GM23248 (cell line): ENCODE results near the gene GRAPL. TPM values are rescaled to one million over a fixed set of nuclear protein-coding genes. Genes with fewer than 3 reads are reported as not detected.
"Not testable (repeated sequence)": the region's sequence is repeated elsewhere in the genome, so short reads cannot be mapped to it uniquely, and the experiment has no call there.

ENCODE experiments used
- DNase-seq: peaks from one replicate; pipeline ENCODE4 v3.0.0-alpha.2; 2015
- H2AFZ ChIP-seq: fragments of 200-600 bp; sonication (generic); 2 replicates; pipeline ENCODE4 v1.6.1; 2016; ENCODE audit warnings: antibody characterized with exemption
- H3F3A ChIP-seq: fragments of 200-600 bp; sonication (generic); 2 replicates; pipeline ENCODE4 v1.6.1; 2016; ENCODE audit warnings: mild to moderate bottlenecking, antibody characterized with exemption, mixed run types; ENCODE audit not compliant: insufficient read depth
- H3K27ac ChIP-seq: fragments of 200-600 bp; sonication (generic); 2 replicates; pipeline ENCODE4 v1.5.1; 2016; ENCODE audit warnings: mild to moderate bottlenecking
- H3K27me3 ChIP-seq: fragments of 200-600 bp; sonication (generic); replicated peaks from 2 replicates; pipeline ENCODE4 v1.6.1; 2016; ENCODE audit warnings: mild to moderate bottlenecking; ENCODE audit not compliant: insufficient read depth
- H3K36me3 ChIP-seq: fragments of 200-600 bp; sonication (generic); 2 replicates; pipeline ENCODE4 v1.6.1; 2016; ENCODE audit warnings: low read depth, mild to moderate bottlenecking
- H3K4me1 ChIP-seq: fragments of 200-600 bp; sonication (generic); 2 replicates; pipeline ENCODE4 v1.6.1; 2016; ENCODE audit warnings: mild to moderate bottlenecking; ENCODE audit not compliant: insufficient read depth
- H3K4me2 ChIP-seq: fragments of 200-600 bp; sonication (generic); one replicate; pipeline ENCODE4 v1.6.1; 2016; ENCODE audit warnings: mild to moderate bottlenecking; ENCODE audit not compliant: unreplicated experiment
- H3K4me3 ChIP-seq: fragments of 200-600 bp; sonication (generic); 2 replicates; pipeline ENCODE4 v1.5.1; 2016; ENCODE audit warnings: mild to moderate bottlenecking
- H3K79me2 ChIP-seq: fragments of 200-600 bp; sonication (generic); 2 replicates; pipeline ENCODE4 v1.6.1; 2016; ENCODE audit warnings: mild to moderate bottlenecking; ENCODE audit not compliant: insufficient read depth
- H3K9ac ChIP-seq: fragments of 200-600 bp; sonication (generic); 2 replicates; pipeline ENCODE4 v1.6.1; 2016; ENCODE audit warnings: mild to moderate bottlenecking
- H3K9me2 ChIP-seq: fragments of 200-600 bp; sonication (generic); 2 replicates; pipeline ENCODE4 v1.6.1; 2016; ENCODE audit warnings: mixed run types, mild to moderate bottlenecking, moderate library complexity; ENCODE audit not compliant: insufficient read depth
- H3K9me3 ChIP-seq: fragments of 200-600 bp; sonication (generic); one replicate; pipeline ENCODE4 v1.6.1; 2017; ENCODE audit warnings: low read depth
- H4K20me1 ChIP-seq: fragments of 200-600 bp; sonication (generic); 2 replicates; pipeline ENCODE4 v1.6.0; 2016; ENCODE audit not compliant: insufficient read depth
- WGBS, 2 experiments: methylation state at CpG; one replicate each; pipeline ENCODE4 v1.1.6; 2015 to 2017; ENCODE audit warnings: low lambda C conversion rate in 2 of 2, low coverage in 1 of 2; ENCODE audit errors: missing lambda C conversion rate in 2 of 2; 5-methylcytosine and 5-hydroxymethylcytosine counted together
- in situ Hi-C: fragments of 300-500 bp; cut with MboI; formaldehyde crosslinking; loops from 2 replicates; pipeline ENCODE4 v1.15.0; 2020
- polyA plus RNA-seq: library from polyadenylated mRNA; unstranded; fragments of >200 nt; fragmentation: Nextera tagmentation; extraction: Ambion mirVana; gene quantifications from 2 replicates; pipeline ENCODE4 v1.2.1, GENCODE V29; 2016
- total RNA-seq: library from RNA; depleted of rRNA; stranded (reverse); fragments of >200 nt; shearing (Covaris generic); gene quantifications from 2 replicates; pipeline ENCODE4 v1.2.3, GENCODE V29; 2014

The GRAPL gene
- total and polyA plus RNA-seq, 2 experiments from 2014 or later, result not detected

DNA sequence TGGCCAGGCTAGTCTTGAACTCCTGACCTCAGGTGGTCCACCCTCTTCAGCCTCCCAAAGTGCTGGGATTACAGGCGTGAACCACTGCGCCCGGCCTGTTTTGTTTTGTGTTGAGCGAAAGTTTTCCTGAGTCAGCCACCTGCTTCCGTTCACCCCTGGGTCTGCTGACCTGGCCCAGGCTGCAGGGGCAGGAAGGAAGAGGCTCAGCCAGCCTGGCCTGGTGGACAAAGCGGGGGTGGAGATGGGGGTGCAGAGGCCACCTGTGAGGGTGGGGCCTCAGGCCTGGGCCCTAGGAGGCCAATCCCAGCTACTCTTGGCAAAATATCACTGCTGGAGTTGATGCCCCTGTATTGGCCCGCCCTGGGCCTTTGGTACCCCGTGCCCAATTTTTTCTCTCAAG lies 3.7 kb downstream of the GRAPL start:
- H3K79me2 ChIP-seq, H3K36me3 ChIP-seq, H3K27ac ChIP-seq, DNase-seq, H4K20me1 ChIP-seq, H3K9me2 ChIP-seq, in situ Hi-C loops, H3K4me2 ChIP-seq, H3K9me3 ChIP-seq, H3K4me1 ChIP-seq, H3K9ac ChIP-seq, H3K4me3 ChIP-seq, H2AFZ ChIP-seq, H3K27me3 ChIP-seq, H3F3A ChIP-seq: not testable (repeated sequence)
- no CpG with 5 or more reads among the region's 8 CpGs for WGBS, 2 experiments

DNA sequence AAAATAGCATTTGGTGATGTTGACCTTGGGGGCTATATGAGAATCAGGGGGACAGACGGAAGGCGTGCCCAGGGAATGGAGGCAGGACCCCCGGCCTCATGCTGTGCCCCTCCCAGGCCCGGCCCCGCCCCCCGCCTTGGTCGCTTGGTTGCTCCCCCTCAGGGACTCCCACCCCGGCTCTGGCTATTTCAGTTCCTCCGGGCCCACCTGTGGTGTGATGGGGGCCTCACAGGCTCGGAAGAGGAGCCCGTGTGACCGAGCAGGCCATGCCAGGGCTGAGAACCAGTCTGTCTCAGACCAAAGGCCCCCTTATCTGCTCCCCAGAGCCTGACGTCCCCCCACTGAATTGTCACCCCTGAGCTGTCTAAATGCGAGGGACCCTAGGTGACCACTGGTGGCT lies 4.4 kb downstream of the GRAPL start:
- no CpG with 5 or more reads among the region's 14 CpGs for WGBS, 2 experiments
- H3K9me3 ChIP-seq, H3K4me3 ChIP-seq, H3K36me3 ChIP-seq, H3K27me3 ChIP-seq, H3K9ac ChIP-seq, H3F3A ChIP-seq, H2AFZ ChIP-seq, H3K4me1 ChIP-seq, H3K9me2 ChIP-seq, H3K79me2 ChIP-seq, H4K20me1 ChIP-seq, H3K4me2 ChIP-seq, DNase-seq, H3K27ac ChIP-seq, in situ Hi-C loops: not testable (repeated sequence)

DNA sequence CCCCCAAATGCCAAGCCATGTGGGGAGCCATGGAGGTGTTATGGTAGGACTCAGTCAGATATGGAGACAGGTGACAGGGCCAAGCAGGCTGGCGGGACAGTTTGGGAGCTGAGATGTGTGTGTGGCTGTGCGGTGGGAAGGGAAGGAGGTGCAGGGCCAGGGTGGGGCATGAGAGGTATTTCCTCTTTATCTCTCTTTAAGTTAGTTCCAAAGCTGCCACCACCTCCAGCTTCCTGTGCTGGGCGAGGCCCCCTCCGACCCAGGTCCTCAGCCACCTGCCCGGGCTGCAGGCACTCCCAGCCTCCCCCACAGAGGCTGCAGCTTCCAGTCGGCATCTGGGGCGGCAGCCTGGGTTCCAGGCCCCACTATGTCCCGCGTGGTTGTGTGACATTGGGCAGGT lies 6.4 kb downstream of the GRAPL start:
- H3K36me3 ChIP-seq, H3F3A ChIP-seq, H4K20me1 ChIP-seq, H3K4me2 ChIP-seq, H3K9me2 ChIP-seq, H3K27me3 ChIP-seq, H3K27ac ChIP-seq, H3K9me3 ChIP-seq, H3K4me1 ChIP-seq, DNase-seq, H3K4me3 ChIP-seq, H3K79me2 ChIP-seq, H2AFZ ChIP-seq, H3K9ac ChIP-seq, in situ Hi-C loops: not testable (repeated sequence)
- WGBS, 2 experiments, result no CpG with 5 or more reads among the region's 9 CpGs

DNA sequence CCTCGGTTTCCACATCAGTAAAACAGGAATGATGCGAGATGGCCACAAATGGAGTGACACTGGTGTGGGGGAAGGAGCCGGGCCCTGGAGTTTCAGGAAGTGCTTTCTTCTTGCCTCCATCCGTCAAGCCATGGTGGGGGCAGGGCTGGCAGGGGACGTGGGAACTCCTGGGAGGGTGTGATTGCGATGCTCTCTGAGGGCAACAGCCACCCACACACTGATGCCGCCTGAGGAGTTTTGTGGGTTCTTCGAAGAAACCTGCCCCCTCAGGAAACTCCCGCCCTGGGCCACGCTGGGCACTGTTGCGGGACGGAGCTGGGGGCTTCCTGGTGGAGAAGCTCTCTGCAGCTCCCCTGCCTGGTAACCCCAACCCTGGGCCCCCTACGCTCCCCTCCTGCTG lies 8.0 kb downstream of the GRAPL start:
- H3F3A ChIP-seq, H3K9me3 ChIP-seq, H3K79me2 ChIP-seq, H3K4me2 ChIP-seq, H3K9ac ChIP-seq, H2AFZ ChIP-seq, H3K36me3 ChIP-seq, H3K4me1 ChIP-seq, H3K4me3 ChIP-seq, H3K27ac ChIP-seq, H4K20me1 ChIP-seq, in situ Hi-C loops, H3K9me2 ChIP-seq, DNase-seq, H3K27me3 ChIP-seq: not testable (repeated sequence)
- no CpG with 5 or more reads among the region's 13 CpGs for WGBS, 2 experiments

DNA sequence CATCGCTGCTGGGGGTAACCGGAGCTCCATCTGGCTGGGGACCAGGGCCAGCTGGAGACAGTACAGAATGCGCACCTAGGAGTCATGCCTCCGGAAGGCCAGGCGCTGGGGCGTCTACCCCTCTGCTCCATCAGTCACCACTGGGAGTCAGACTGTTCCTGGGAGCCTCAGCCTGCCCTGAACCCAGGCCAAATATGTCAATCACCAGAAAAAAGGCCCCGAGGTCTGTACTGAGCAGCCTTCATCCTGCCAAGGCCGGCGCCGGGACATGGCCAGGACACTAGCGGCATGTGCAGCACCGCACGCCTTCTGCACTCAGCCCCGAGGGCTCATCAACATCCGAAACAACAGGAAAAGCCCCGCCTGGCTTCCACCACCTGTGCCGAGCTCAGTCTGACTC lies 8.7 kb downstream of the GRAPL start:
- H3K9ac ChIP-seq, DNase-seq, H3F3A ChIP-seq, H3K36me3 ChIP-seq, H3K9me2 ChIP-seq, H3K27me3 ChIP-seq, H3K4me1 ChIP-seq, H4K20me1 ChIP-seq, H3K4me3 ChIP-seq, H3K27ac ChIP-seq, H2AFZ ChIP-seq, H3K9me3 ChIP-seq, H3K4me2 ChIP-seq, H3K79me2 ChIP-seq, in situ Hi-C loops: not testable (repeated sequence)
- WGBS, 2 experiments, result no CpG with 5 or more reads among the region's 17 CpGs

DNA sequence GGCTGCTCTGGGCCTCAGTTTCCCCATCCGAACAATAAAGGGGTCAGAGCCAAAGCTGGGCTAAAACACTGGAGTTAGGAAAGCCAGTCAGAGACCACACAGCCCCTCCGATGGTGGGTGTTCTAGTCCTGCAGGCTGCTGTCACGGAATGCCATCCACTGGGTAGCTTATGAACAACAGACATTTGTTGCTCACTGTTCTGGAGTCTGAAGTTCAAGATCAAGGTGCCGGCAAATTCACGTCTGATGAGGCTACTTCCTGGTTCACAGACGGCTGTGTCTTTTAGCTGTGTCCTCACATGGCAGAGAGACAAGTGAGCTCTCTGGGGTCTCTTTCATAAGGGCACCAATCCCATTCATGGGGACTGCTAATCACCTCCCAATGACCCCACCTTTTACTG lies 9.2 kb downstream of the GRAPL start:
- 13 to 26% methylated on average over 2 of the region's 6 CpGs for WGBS, 2 experiments
- H3K9ac ChIP-seq, H3K4me1 ChIP-seq, in situ Hi-C loops, H3F3A ChIP-seq, H2AFZ ChIP-seq, H3K27ac ChIP-seq, H3K9me3 ChIP-seq, H3K27me3 ChIP-seq, H3K4me3 ChIP-seq, H3K4me2 ChIP-seq, H4K20me1 ChIP-seq, H3K36me3 ChIP-seq, DNase-seq, H3K79me2 ChIP-seq, H3K9me2 ChIP-seq: not testable (repeated sequence)

DNA sequence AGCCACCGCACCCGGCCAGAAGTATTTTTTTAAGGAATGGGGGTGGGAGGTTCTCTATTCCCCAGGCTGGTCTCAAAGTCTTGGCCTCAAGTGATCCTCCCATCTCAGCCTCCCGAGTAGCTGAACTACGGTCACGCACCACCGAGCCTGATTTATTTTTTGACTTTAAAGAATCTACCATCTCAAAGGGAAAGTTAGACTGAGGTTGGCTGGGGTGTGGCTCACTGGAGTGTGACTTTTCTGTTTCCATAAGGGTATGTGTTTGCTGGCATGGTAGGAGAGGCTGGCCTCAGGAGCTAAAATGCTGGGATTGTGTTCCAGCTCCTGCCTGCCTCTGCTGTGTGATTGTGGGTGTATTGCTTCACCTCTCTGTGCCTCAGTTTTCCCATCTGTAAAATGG lies 10.6 kb downstream of the GRAPL start:
- H2AFZ ChIP-seq, H3F3A ChIP-seq, in situ Hi-C loops, H3K4me2 ChIP-seq, H3K27ac ChIP-seq, H3K9ac ChIP-seq, H3K9me3 ChIP-seq, H4K20me1 ChIP-seq, H3K36me3 ChIP-seq, H3K4me3 ChIP-seq, H3K9me2 ChIP-seq, H3K79me2 ChIP-seq, H3K4me1 ChIP-seq, H3K27me3 ChIP-seq, DNase-seq: not testable (repeated sequence)
- WGBS, 2 experiments, result no CpG with 5 or more reads among the region's 6 CpGs

DNA sequence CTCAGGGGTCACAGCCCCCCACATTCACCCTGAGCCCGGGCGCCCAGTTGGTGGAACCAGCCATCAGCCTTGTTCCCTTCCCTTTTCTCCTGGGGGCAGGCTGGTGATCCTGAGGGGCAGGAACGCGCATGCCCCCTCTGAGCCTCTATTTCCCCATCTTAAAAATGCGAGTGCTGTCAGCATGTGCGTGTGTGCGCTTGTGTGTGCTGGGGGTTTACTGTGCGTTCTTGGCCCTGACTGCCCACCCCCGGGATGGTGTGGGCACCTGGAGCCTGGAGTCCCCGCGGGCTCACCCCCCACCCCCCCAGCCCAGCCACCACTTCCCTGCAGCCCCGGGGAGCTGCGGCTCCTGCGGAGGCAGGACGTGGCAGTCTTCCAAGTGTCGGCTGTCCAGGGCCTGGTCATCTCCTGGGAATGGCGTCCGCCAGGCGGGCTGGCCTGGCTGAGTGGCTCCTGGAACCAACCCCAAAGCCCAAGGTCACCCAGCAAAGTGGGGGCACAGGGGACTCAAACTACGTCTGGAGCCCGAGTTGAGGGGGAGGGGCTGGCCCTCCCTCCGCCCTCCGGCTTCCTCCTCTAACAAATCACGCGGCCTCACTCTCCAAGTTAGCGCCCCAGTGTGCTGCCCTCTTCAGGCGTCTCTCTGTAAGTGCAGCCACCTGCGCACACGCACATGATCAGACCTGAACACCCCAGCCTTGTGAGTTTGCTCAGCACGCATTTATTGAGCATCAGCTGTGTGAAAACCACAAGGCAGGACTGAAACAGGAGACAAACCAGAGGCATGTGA lies 14.2 kb downstream of the GRAPL start:
- H2AFZ ChIP-seq, H3K4me3 ChIP-seq, H3K79me2 ChIP-seq, H3K9ac ChIP-seq, H3K4me2 ChIP-seq, H4K20me1 ChIP-seq, in situ Hi-C loops, H3F3A ChIP-seq, DNase-seq, H3K4me1 ChIP-seq, H3K9me2 ChIP-seq, H3K9me3 ChIP-seq, H3K27me3 ChIP-seq, H3K27ac ChIP-seq, H3K36me3 ChIP-seq: not testable (repeated sequence)
- 0% methylated on average over 2 of the region's 30 CpGs; no CpG with 5 or more reads in 1 of the 2 experiments for WGBS, 2 experiments
